Epithelial cell of umbilical artery (primary cell): ENCODE data around the gene NSMCE1. TPM values are rescaled to one million over a fixed set of nuclear protein-coding genes. Genes with fewer than 3 reads are reported as not detected.

Experiments used
- total RNA-seq: library from RNA; depleted of rRNA; stranded (reverse); fragments of >200 nt; gene quantifications from 2 replicates; pipeline ENCODE4 v1.2.3, GENCODE V29; 2014

The NSMCE1 gene, protein sequence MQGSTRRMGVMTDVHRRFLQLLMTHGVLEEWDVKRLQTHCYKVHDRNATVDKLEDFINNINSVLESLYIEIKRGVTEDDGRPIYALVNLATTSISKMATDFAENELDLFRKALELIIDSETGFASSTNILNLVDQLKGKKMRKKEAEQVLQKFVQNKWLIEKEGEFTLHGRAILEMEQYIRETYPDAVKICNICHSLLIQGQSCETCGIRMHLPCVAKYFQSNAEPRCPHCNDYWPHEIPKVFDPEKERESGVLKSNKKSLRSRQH
- 78.6 and 118 TPM in 2 replicates for total RNA-seq

GRCh38 chr16:27268376-27269299 lies at the start of gene NSMCE1:
TSS of gene NSMCE1 (minus strand) at chr16:27268772. CDS start at chr16:27257570, 11,202 bp downstream.

DNA sequence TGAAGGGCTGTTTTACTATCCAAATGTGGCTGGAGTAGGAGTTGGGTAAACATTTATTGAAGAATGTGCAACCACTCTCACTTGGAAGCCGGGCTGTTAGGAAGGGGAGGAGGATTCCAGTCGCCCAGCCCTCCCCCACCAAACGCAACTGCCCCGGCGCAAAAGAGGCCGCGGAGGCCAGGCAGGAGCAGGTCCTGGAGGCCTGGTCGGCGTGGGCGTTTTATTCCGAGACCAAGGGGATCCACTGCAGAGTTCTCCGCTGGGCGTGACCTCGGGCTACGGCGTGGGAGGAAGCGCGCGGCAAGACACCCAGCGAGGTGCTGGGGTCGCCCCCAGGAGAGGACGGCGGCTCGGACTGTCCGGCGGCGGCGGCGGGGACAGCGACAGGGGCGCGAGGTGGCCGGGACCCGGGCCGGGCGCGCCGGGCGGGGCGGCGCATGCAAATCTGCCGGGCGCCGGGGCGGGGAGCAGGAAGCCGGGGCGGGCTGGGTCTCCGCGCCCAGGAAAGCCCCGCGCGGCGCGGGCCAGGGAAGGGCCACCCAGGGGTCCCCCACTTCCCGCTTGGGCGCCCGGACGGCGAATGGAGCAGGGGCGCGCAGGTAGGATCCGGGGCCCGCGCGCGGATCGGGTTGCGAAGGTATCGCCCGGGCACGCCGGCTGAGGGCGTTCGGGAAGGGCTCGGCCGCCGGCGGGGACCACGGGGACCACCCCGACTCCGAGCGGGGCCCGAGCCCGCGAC lies 45.0 kb upstream of the NSMCE1 start, which contains the start of gene IL4R:
Gene IL4R (plus strand): TSS at position 553 of the 739 bp plus-strand sequence. CDS start 26,230 bp downstream, outside the sequence.

GRCh38 chr16:27203507-27204311 lies 64.9 kb downstream of the NSMCE1 start, which contains the start of gene KDM8:
TSS of gene KDM8 (plus strand) at chr16:27203526. CDS start at chr16:27210124, 6,598 bp downstream.

Other genes with a start within 250 kb of the NSMCE1 start
- not detected in 2 replicates for gene C16orf82, start 201.8 kb downstream of the NSMCE1 start, total RNA-seq
- gene KDM8, start 65.2 kb downstream of the NSMCE1 start, total RNA-seq: 1.3 and 2.6 TPM in 2 replicates
- 30.9 and 38.0 TPM in 2 replicates for gene IL4R, start 45.2 kb upstream of the NSMCE1 start, total RNA-seq
- under 0.01 and 0.15 TPM in 2 replicates for gene IL21R, start 133.4 kb upstream of the NSMCE1 start, total RNA-seq